ENCODE data around the gene DRAXIN. TPM values are rescaled to one million over a fixed set of nuclear protein-coding genes. Genes with fewer than 3 reads are reported as not detected.

DRAXIN gene
- total and polyA plus RNA-seq, 2 donors (not counting 3 experiments of a cell fraction or from before 2014, with no cell fraction given): 0.44 to 3.2 TPM

- Histone ChIP-seq H3K27ac (ENCODE audit: insufficient read depth, low read depth, low read length) (no peak overlapping the region), H3K36me3 (ENCODE audit: control insufficient read depth in 2 of 2, extremely low read depth in 1 of 2, insufficient read depth in 2 of 2, low read length in 2 of 2) (no peaks in the 10 kb centered on the region), H2AFZ (ENCODE audit: low read depth, low read length) (no peak overlapping the region), H3K9me1 (replicated peaks; ENCODE audit: control insufficient read depth, extremely low read depth, insufficient read depth, low read length) (no peaks in the 10 kb centered on the region), H3K9me3 (replicated peaks; ENCODE audit: control insufficient read depth, insufficient read depth, low read length) (no peaks in the 10 kb centered on the region), H3K4me3 (replicated peaks in 1 of 3; ENCODE audit: insufficient read depth in 1 of 3, low read depth in 1 of 3, low read length in 3 of 3) (no peak overlapping the region), H4K20me1 (replicated peaks; ENCODE audit: control insufficient read depth, extremely low read depth, insufficient read depth, low read length) (no peaks in the 10 kb centered on the region), H3K27me3 (ENCODE audit: control insufficient read depth in 2 of 2, insufficient read depth in 2 of 2, low read length in 2 of 2) (no peaks in the 10 kb centered on the region), H3K4me1 (ENCODE audit: control insufficient read depth, extremely low read depth, insufficient read depth, low read length) (no peaks in the 10 kb centered on the region), H3K79me2 (ENCODE audit: control insufficient read depth, insufficient read depth, low read length) (no peaks in the 10 kb centered on the region), H3K9ac (replicated peaks; ENCODE audit: extremely low read depth, insufficient read depth, low read length) (no peak overlapping the region), H3K4me2 (ENCODE audit: insufficient read depth, low read length) (no peak overlapping the region)
- CTCF ChIA-PET: interaction anchor here (0.8 to 12.8 kb wide), 19 partner anchors 27 to 605 kb away, joined by 3 to 373 read pairs (median 5); partner anchors contain the start of genes DISP3, EXOSC10 and MTOR
- dilution Hi-C loops (cut with MboI; ENCODE audit: extremely low pct_ligation_motif_present, low sequenced_read_pairs) (no loop called here), intact Hi-C loops (cut with micrococcal nuclease) (loop anchor here (1.0 kb wide), 6 partner anchors 163 to 605 kb away; partner anchors contain the start of gene DISP3)
- POLR2A ChIA-PET: no interaction called here
- no peak for FAIRE-seq
- no TSS peak for BruUV-seq (replicated peaks)
- TF ChIP-seq FOS (IDR thresholded peaks at IDR 0.05; ENCODE audit: borderline replicate concordance, insufficient read depth, low read length): no peak
- no peak for TF ChIP-seq POLR2AphosphoS5 (IDR thresholded peaks at IDR 0.05; ENCODE audit: insufficient read depth, low read depth, low read length)
- TF ChIP-seq JUN (IDR thresholded peaks at IDR 0.05; ENCODE audit: borderline replicate concordance, insufficient read depth, insufficient read length, low read depth): no peak
- TF ChIP-seq, protein P1, sequence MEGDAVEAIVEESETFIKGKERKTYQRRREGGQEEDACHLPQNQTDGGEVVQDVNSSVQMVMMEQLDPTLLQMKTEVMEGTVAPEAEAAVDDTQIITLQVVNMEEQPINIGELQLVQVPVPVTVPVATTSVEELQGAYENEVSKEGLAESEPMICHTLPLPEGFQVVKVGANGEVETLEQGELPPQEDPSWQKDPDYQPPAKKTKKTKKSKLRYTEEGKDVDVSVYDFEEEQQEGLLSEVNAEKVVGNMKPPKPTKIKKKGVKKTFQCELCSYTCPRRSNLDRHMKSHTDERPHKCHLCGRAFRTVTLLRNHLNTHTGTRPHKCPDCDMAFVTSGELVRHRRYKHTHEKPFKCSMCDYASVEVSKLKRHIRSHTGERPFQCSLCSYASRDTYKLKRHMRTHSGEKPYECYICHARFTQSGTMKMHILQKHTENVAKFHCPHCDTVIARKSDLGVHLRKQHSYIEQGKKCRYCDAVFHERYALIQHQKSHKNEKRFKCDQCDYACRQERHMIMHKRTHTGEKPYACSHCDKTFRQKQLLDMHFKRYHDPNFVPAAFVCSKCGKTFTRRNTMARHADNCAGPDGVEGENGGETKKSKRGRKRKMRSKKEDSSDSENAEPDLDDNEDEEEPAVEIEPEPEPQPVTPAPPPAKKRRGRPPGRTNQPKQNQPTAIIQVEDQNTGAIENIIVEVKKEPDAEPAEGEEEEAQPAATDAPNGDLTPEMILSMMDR (IDR thresholded peaks at IDR 0.05; ENCODE audit: extremely low read depth in 1 of 2, insufficient read depth in 1 of 2, low read depth in 1 of 2, low read length in 2 of 2): no peak
- TF ChIP-seq POLR2A (IDR thresholded peaks at IDR 0.05; ENCODE audit: low read depth, low read length): no peak
- no peak for TF ChIP-seq MYC (IDR thresholded peaks at IDR 0.05; ENCODE audit: low read depth, low read length)
- no peak for TF ChIP-seq GATA2 (IDR thresholded peaks at IDR 0.05; ENCODE audit: insufficient read depth, insufficient read length, low read depth, low read length)
- TF ChIP-seq, protein P2, sequence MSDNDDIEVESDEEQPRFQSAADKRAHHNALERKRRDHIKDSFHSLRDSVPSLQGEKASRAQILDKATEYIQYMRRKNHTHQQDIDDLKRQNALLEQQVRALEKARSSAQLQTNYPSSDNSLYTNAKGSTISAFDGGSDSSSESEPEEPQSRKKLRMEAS (IDR thresholded peaks at IDR 0.05; ENCODE audit: insufficient read depth, insufficient read length): no peak
- no peak for TF ChIP-seq EZH2 (IDR thresholded peaks at IDR 0.05; ENCODE audit: borderline replicate concordance, low read depth, low read length, severe bottlenecking)
- no peak for DNase-seq (ENCODE audit: low read depth, low spot score)
These were observed 49.7 kb upstream of the DRAXIN start for GRCh38 chr1:11641776-11642305.
